ENCODE measurements around the gene PLS3.

Gene PLS3

DNA sequence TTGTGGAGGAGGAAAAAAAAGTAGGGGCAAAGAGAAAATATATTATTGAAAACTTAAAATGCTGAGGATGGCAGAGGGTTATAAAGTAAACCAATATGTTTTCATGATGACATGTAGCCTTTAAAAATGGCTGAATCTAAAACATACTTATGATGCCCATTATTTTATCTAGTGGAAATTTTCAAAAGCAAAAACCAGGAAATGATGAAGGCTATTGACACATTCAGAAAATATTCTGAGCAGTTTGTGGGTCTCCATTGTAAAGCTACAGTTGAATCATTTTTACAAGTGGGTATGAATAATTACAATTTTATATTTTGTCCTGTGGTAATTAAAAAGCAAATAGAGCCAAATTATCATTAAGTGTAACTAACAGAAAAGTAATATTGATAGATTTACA is 10.7 kb downstream of the PLS3 start:
- no peak for DNase-seq (ENCODE audit: low read depth)

- DNase-seq (ENCODE audit: low read depth) = no peak
Observed at GRCh38 chrX:115573185-115573584, 12.2 kb downstream of the PLS3 start.

GRCh38 chrX:115576676-115577075 is 15.7 kb downstream of the PLS3 start:
- no peak for DNase-seq (ENCODE audit: low read depth)

- no peak for DNase-seq (ENCODE audit: low read depth)
Observed at GRCh38 chrX:115579327-115579726, 18.4 kb downstream of the PLS3 start.

- no peak for DNase-seq (ENCODE audit: low read depth)
Observed at GRCh38 chrX:115579786-115580294, 18.9 kb downstream of the PLS3 start.

GRCh38 chrX:115581759-115582615 is 21.0 kb downstream of the PLS3 start:
- no peak for DNase-seq (ENCODE audit: low read depth)

DNA sequence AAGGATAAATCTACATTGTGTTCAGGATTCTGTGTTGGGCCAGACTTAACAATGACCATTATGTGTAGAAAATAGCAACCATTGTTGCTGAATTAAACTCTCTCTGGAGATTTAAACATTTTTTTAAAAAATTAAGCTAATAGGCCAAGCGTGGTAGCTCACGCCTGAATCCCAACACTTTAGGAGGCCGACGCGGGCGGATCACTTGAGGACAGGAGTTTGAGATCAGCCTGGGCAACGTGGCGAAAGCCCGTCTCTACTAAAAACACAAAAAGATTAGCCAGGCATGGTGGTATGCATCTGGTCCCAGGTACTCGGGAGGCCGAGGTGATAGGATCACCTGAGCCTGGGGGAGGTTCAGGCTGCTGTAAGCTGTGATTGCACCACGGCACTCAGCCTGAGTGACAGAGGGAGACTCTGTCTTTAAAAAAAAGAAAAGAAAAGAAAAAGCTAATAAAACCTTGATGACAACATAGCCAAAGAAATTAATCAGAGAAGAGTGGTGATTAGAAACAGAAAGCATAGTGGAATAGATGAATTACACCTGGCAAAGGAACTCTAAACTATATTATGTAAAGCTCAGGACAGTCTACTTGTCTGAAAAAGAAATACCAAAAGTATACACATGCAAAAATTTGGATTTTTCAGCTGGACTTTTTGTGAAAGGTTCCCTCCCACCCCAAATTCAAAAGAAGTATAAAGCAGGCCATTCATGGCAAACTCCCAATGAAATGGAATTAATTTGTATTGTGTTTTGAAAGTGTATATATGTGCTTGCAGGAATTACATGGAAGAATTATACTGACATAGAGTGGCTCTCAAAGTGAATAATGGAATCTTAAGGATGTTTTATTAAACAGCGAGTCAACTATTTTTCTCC is 21.9 kb downstream of the PLS3 start:
- no peak for DNase-seq (ENCODE audit: low read depth)

DNA sequence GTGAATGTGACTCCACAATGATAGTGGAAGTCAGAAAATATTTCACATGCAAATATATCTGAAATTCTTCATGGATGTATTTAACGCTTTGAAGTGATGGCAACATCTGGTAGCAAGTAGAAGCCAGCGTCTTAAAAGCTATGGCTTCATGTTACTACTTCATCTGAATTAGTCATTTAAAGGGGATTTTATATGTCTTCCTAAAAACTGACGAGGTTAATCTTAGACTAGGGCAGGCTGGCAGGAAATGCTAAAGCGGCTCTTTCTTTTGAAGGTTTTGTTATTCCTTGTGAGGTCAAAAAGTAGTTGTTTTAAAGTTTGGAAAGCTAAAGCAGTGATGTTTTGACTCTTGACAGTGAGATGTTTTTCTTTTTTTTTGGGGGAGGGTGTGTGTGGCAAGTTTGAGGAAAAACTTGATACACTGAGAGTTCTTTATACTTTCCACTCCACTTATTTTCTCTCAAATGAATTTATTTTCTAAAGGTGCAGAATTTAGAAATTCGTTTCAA is 22.6 kb downstream of the PLS3 start:
- no peak for DNase-seq (ENCODE audit: low read depth)

GRCh38 chrX:115584696-115585095 is 23.7 kb downstream of the PLS3 start:
- no peak for DNase-seq (ENCODE audit: low read depth)

- no peak for DNase-seq (ENCODE audit: low read depth)
Observed at GRCh38 chrX:115588179-115588578, 27.2 kb downstream of the PLS3 start.

GRCh38 chrX:115589419-115589818 is 28.4 kb downstream of the PLS3 start:
- DNase-seq (ENCODE audit: low read depth) = no peak

DNA sequence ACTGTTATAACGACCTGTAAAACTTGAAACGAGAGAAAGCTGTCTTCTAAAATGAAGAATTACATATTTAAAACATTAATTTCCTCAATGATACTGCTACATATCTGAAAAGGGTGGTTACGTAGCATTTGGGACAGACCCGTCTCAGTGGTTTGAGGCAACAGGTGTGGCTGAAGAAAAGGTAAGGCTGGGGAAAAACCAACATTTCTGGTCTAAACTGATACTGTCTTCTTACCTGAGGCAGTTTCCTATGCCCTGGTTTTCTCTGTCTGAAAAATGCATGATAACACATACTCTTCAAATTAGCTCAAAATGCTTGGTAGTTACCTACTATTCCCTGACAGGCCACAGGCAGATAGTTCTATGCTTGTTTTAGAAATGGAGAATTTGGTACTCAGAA is 30.4 kb downstream of the PLS3 start:
- DNase-seq (ENCODE audit: low read depth) = no peak

DNA sequence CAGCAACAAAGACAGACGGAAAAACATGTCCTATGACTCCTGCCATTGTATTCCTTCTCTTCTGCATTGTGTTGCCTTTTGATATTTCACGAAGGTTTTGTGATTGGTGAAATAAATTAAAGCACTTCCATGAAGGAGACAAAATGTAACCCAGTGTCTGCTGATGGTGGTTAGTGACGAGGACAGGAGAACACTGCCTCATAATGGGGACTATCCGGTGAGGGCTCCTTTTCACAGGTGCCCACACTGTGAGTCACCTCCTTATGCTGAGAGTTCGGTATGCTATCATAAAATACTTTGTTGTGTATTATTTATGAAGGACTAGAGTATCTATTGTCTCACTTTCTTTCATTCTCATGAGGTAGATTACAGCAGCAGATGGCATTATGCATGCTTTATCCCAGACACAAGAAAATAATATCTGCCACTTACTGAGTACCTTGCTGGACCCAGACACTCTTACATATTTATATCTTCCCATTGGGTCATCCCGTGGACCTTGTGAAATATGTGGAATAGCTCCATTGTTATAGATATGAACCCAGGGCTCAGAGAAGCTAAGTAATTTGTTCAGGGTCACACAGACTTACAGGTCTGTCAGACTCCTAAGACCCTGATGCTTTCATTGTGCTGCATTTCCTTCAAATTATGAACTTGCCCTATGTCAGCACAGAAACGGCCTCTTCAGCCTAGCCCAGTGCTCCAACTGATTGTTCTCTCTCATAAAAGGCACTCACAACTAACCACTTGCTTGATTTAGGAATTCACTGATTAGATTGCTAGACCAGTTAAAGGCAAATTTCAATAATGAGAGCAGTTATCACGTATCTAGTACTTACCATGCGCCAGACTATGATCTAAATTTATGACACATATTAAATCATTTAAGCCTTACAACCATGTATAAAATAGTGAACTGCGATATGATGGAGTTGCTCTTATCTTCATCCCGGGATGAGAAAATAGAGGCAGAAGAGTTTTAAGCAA is 31.2 kb downstream of the PLS3 start:
- no peak for DNase-seq (ENCODE audit: low read depth)

GRCh38 chrX:115592997-115593734 is 32.2 kb downstream of the PLS3 start:
- DNase-seq (ENCODE audit: low read depth) = no peak

DNA sequence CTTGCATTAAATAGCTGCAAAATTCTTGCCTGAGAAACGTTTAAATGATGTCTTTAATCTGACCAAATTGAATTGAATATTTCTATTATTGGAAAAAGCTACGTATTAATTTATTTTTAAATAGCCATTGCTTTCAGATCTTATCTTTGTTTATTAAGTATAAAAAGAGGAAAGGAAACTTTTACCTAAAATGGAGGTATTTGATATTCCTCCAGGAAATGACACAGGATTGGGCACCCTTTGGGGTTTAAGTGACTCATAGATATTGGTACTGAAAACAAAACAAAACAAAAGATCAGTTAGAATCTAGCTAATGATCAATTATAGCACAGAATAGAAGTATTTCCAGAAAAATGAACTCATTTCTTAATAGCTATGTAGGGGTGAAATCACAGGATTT is 34.1 kb downstream of the PLS3 start:
- no peak for DNase-seq (ENCODE audit: low read depth)

- DNase-seq (ENCODE audit: low read depth) = no peak
Observed at GRCh38 chrX:115598556-115598955, 37.6 kb downstream of the PLS3 start.

DNA sequence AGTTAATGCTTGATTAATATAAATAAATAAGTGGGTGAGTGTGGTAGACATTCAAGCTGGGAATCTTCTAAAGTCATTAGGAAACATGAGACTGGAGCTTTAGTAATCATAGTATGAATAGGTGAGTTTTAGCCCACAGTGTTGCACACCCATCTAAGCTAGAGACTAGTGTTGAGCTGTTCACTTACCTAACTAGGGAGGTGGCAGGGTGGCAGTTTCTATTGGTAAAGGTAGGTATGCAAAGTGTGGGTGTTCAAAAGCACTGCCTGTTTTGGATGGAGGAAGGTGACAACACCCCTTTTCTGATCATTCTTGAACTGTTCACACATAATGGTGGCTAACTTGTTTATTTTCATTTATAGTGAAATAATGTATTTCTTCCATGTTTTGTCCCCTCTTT is 41.3 kb downstream of the PLS3 start:
- no peak for DNase-seq (ENCODE audit: low read depth)

- DNase-seq (ENCODE audit: low read depth) = no peak
Observed at GRCh38 chrX:115602729-115603389, 41.9 kb downstream of the PLS3 start.

DNA sequence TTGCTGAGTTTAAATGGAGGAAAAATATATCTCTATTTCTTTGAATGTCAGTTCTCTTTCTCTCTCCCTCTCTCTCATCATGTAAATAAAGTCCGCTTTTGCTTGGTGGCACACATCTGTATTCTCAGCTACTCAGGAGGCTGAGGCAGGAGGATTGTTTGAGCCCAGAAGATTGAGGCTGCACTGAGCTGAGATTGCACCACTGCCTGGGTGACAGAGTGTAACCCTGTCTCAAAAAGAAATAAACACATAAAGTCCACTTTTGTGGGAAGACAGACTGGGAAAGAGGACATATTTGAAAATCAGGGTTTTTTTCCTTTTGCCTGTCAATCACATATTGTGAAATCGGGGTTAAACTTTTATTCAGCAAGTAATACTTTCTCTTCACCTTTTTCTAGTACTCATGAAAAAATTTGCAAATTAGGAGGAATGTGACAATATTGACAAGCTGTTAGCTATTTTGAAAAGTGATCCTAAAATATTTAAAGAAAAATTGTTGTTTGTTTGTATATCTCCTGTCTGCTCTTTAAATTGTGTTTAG is 42.6 kb downstream of the PLS3 start:
- no peak for DNase-seq (ENCODE audit: low read depth)

- no peak for DNase-seq (ENCODE audit: low read depth)
Observed at GRCh38 chrX:115606861-115607260, 45.9 kb downstream of the PLS3 start.

Data from activated T-cell treated with anti-CD3 and anti-CD28 coated beads for 24 hours (primary cell).